Globus pallidus (tissue), 1 donor: ENCODE measurements around the gene PLCXD3.
A peak's percentile ranks its signal among the peaks of the same experiment; 100 is the strongest.

Experiments used
- DNase-seq: peaks from one replicate; pipeline ENCODE4 v3.0.0-alpha.2; 2015; ENCODE audit warnings: low spot score

PLCXD3 gene, protein sequence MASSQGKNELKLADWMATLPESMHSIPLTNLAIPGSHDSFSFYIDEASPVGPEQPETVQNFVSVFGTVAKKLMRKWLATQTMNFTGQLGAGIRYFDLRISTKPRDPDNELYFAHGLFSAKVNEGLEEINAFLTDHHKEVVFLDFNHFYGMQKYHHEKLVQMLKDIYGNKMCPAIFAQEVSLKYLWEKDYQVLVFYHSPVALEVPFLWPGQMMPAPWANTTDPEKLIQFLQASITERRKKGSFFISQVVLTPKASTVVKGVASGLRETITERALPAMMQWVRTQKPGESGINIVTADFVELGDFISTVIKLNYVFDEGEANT

DNA sequence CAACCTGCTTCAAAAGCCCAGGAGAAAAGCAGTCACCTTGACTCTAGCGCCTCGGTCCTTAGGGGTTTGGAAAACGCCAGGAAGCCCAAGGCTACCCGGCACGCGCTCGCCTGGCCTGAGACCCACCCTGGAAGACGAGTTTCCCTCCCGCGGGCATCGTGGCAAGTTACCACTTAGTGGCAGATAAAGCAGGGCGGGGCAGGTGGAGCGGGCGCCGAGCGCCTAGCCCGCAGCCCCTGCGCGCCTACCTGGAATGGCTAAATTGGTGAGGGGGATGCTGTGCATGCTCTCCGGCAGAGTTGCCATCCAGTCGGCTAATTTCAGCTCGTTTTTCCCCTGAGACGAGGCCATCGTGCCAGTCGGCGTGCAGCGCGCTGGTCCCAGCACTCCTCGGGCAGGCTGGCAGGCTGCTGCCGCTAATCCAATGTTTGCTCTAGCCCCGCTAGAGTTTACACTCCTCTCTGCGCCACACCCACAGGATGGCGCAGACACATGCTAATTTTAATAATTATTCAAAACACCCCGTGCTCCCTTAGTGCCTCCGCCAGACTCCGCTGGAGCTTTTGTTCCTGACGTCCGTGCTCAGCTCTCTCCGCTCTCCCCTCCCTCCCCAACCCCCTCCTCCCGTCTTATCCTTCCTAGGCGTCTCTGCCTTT lies at the start of gene PLCXD3:
TSS of gene PLCXD3 (minus strand) at position 426 of the 656 bp plus-strand sequence. CDS start at position 351, 75 bp downstream.
- DNase-seq, result peak; percentile 6

GRCh38 chr5:41559184-41559583 lies 48.8 kb upstream of the PLCXD3 start:
- no peak for DNase-seq

DNA sequence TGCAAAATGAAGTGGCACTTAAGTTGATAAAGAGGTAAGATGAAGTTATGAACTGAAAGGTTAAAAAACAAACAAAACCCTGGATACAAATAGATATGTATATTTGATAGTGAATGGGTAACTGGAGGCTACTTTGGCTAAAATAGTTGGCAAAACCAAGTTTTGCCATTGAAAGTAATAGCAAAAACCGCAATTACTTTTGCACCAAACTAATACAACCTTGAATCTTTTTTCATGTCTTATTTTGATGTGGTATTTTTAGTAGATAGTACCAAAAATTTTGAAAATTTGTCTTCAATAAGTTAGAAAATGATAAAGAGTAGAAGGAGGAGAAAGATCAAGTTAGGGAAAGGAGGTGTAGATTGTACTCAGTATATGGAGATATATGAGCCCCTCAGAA lies 47.9 kb upstream of the PLCXD3 start:
- no peak for DNase-seq

DNA sequence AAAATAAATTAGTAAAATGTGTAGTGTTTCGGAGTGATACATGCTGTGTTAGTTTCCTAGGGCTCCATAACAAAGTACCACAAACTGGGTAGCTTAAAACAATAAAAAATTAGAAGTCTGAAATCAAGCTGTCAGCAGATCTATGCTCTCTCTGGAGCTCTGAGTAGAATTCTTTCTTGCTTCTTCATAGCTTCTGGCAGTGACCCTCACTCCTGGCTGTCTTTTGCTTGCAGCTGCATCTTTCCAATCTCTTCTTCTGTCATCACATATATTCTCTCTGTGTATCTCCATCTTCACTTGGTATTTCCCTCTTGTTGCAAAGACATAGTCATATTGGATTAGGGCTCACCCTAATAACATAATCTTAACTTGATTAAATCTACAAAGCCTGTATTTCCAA lies 37.6 kb upstream of the PLCXD3 start:
- no peak for DNase-seq

DNA sequence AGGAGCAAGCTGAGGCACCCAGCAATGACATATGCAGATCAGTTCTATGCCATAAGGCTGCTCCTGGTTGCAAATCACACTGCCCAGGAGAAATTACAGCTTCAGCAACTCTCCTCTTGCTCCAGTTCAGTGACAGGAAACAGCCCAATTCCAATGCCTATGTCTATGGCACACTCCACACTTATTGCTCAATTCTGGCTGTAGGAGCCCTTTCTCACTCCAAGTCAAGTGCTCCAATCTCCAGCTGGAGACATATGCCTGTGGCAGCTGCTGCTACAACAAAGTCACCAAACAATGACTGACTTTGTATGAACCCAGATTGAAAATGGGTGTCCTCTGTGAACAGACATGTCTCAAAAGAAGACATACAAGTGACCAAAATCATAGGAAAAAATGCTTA lies 31.8 kb upstream of the PLCXD3 start:
- no peak for DNase-seq

- DNase-seq, result no peak
These were observed 29.1 kb upstream of the PLCXD3 start for GRCh38 chr5:41539454-41539853.

- no peak for DNase-seq
These were observed 27.2 kb upstream of the PLCXD3 start for GRCh38 chr5:41537581-41537980.

- DNase-seq, result no peak
These were observed 22.1 kb upstream of the PLCXD3 start for GRCh38 chr5:41532485-41532884.

- no peak for DNase-seq
These were observed 16.9 kb upstream of the PLCXD3 start for GRCh38 chr5:41527201-41527779.

GRCh38 chr5:41526699-41527098 lies 16.3 kb upstream of the PLCXD3 start:
- no peak for DNase-seq

- peak; percentile 10 for DNase-seq
These were observed 13.8 kb upstream of the PLCXD3 start for GRCh38 chr5:41524174-41524573.

DNA sequence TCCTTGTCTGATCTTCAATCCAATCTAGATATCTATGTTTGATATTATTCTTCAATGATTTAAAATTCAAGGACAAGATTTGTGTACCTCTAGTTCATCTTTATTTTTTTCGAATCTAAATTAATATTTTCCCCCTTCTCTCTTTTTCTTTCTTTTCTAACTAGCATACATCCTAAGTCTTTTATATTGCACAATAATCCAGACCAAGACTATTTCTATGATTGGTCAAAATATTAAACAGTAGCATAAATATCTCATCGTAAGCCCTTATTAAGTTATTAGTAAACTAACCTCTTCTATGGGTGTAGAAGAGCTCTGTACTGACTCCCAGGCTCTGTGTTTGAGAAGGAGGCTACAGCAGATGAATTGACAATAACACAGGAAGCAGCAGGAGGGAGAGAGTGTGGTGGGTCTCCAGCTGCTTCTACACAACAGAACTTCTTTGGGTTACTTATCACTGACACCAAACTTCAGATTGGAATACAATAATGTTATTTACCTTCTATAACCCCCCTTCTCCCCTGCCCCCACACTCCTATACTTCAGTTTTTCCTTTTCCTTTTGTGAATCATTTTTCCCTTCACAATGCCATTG lies 11.9 kb upstream of the PLCXD3 start:
- DNase-seq, result no peak

GRCh38 chr5:41519801-41520200 lies 9.4 kb upstream of the PLCXD3 start:
- DNase-seq, result no peak

GRCh38 chr5:41517909-41518308 lies 7.5 kb upstream of the PLCXD3 start:
- no peak for DNase-seq

- DNase-seq, result no peak
These were observed 840 bp upstream of the PLCXD3 start for GRCh38 chr5:41511241-41511640.

DNA sequence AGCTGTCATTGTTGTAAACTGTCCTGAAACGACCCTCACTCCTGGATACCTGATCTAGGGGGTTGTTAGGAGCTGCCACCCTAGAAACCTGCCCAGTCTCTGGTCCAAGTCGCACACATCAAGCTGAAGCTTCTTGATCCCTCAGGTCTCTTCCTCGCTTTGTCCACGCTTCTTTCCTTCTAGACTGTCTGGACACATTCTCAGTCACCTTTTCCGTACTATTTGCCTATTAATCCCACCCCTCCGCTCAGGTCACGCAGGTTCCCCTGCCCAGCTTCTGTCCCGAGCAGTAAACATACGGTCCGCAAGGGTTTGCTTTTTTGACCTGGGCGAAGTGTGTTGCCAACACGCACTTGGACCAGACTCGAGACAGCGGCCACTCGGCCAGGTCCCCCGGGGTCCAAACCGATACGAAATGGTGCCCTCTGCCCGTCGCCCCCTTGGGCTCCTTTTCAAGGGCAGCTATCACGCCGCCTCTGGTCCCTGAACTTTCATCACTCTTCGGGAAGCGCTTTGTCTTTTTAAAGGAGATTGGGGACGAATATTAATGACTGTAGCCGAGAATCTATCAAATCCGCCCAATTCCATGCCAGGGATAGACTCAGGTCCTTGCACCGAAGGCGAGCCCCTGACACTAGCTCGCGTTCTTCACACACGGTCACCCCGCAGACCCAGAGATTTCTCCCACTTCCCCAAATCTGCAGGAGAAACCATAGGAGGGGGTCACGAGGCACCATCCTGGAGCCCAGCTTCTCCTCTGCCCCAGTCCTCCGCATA lies 814 bp downstream of the PLCXD3 start:
- no peak for DNase-seq

DNA sequence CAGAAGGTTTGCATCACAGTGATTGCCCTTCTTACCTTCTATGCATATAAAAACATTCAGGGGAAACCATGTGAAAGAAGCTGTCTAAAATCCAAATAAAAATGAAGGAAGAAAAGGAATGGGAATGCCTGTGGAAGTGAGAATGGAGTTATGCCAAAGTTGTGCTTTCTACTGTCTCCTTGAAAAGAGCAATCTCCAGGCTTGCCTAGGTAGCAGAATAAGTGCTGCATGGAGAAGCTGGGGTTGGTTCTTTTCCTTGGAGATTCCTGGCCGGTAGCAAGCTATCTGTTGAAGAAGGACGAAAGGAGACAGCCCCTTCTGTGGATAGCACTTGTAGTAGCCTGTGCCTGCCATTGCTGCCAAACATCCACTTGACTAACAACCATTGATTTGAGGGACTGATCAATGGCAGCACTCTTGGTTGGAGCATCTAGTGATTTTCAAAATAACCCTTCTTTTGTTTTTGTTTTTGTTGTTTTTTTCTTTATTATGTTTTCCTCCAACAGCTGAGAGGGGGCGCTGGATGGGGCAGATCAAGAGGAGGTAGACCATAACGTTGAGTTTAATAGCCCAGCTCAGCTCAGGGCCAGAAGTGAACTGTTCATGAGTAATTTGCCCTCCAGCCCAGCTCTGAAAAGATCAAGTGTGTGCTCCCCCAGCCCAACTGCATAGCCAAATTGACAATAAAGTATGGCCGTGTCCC lies 1.6 kb downstream of the PLCXD3 start:
- no peak for DNase-seq

- DNase-seq, result no peak
These were observed 2.2 kb downstream of the PLCXD3 start for GRCh38 chr5:41508186-41508585.

DNA sequence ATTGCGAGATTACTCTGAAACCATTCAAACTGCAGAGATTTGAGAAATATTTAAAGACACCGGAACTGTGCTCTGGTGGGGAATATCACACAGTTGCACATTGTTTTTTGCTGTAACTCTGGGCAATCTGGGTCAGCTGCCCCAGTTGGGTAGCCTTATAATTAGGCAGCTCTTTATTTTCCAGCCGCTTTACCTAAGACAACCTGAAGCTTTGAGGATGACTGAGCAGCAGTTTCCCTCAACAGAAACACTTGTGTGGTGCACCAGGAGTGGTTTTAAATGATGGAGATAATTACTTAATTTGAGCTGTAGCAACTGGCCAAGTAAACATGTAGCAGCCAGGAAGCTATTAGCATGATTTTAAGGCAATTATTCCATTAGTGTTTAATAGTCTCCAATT lies 2.9 kb downstream of the PLCXD3 start:
- DNase-seq, result no peak

GRCh38 chr5:41503860-41504259 lies 6.5 kb downstream of the PLCXD3 start:
- no peak for DNase-seq

DNA sequence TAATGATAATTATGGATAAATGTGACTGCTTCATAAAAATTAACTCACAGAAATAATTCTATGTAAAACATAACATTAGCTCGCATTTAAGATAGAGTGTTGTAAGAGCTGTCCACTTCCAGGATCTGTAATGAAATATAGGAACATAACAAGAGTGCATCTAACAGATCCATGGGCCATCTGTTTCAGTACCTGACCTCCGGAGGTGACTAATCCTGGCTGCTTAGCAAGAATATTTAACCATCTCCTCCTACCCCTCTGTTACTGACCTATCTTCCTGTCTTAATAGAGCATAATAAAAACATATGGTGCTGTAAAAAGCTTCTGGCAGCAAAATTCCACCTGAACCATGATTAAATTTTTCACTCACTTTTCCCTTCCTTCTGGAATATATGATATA lies 7.1 kb downstream of the PLCXD3 start:
- no peak for DNase-seq
